ENCODE results near the gene CAMKMT. TPM values are rescaled to one million over a fixed set of nuclear protein-coding genes. Genes with fewer than 3 reads are reported as not detected.

CAMKMT gene
- total RNA-seq, 1 donor from 2014 or later: 10.0 TPM

- no peak for DNase-seq (ENCODE audit: low read depth)
Measured at GRCh38 chr2:44444881-44445280, 83.1 kb downstream of the CAMKMT start.

GRCh38 chr2:44448860-44449527, 87.2 kb downstream of the CAMKMT start:
- DNase-seq (ENCODE audit: low read depth): no peak

GRCh38 chr2:44450082-44450481, 88.3 kb downstream of the CAMKMT start:
- DNase-seq (ENCODE audit: low read depth): no peak

GRCh38 chr2:44450806-44451205, 89.1 kb downstream of the CAMKMT start:
- DNase-seq (ENCODE audit: low read depth): peak; percentile 37

- no peak for DNase-seq (ENCODE audit: low read depth)
Measured at GRCh38 chr2:44452069-44452583, 90.4 kb downstream of the CAMKMT start.

GRCh38 chr2:44453259-44453658, 91.5 kb downstream of the CAMKMT start:
- no peak for DNase-seq (ENCODE audit: low read depth)

- DNase-seq (ENCODE audit: low read depth): no peak
Measured at GRCh38 chr2:44455877-44456276, 94.1 kb downstream of the CAMKMT start.

- DNase-seq (ENCODE audit: low read depth): no peak
Measured at GRCh38 chr2:44456946-44457345, 95.2 kb downstream of the CAMKMT start.

GRCh38 chr2:44459739-44460138, 98.0 kb downstream of the CAMKMT start:
- DNase-seq (ENCODE audit: low read depth): peak; percentile 28

- no peak for DNase-seq (ENCODE audit: low read depth)
Measured at GRCh38 chr2:44462934-44463849, 101.4 kb downstream of the CAMKMT start.

- no peak for DNase-seq (ENCODE audit: low read depth)
Measured at GRCh38 chr2:44464437-44464836, 102.7 kb downstream of the CAMKMT start.

GRCh38 chr2:44470151-44470550, 108.4 kb downstream of the CAMKMT start:
- no peak for DNase-seq (ENCODE audit: low read depth)

GRCh38 chr2:44477657-44478414, 116.1 kb downstream of the CAMKMT start:
- DNase-seq (ENCODE audit: low read depth): no peak

- peak; percentile 85 for DNase-seq (ENCODE audit: low read depth)
Measured at GRCh38 chr2:44479127-44479887, 117.6 kb downstream of the CAMKMT start.

- DNase-seq (ENCODE audit: low read depth): no peak
Measured at GRCh38 chr2:44480068-44480467, 118.3 kb downstream of the CAMKMT start.

- no peak for DNase-seq (ENCODE audit: low read depth)
Measured at GRCh38 chr2:44487052-44487451, 125.3 kb downstream of the CAMKMT start.

- no peak for DNase-seq (ENCODE audit: low read depth)
Measured at GRCh38 chr2:44490726-44491125, 129.0 kb downstream of the CAMKMT start.

GRCh38 chr2:44494006-44494405, 132.3 kb downstream of the CAMKMT start:
- DNase-seq (ENCODE audit: low read depth): no peak

GRCh38 chr2:44495035-44495434, 133.3 kb downstream of the CAMKMT start:
- DNase-seq (ENCODE audit: low read depth): no peak

- no peak for DNase-seq (ENCODE audit: low read depth)
Measured at GRCh38 chr2:44495544-44495943, 133.8 kb downstream of the CAMKMT start.

- DNase-seq (ENCODE audit: low read depth): no peak
Measured at GRCh38 chr2:44496130-44496529, 134.4 kb downstream of the CAMKMT start.

Data from renal cortical epithelial cell (primary cell).